GM18951 (cell line): ENCODE results near the gene LPAR1.
"Not testable (repeated sequence)": the region's sequence is repeated elsewhere in the genome, so short reads cannot be mapped to it uniquely, and the experiment has no call there.

Source experiments
- POLR2A ChIP-seq: IDR thresholded peaks from 4 replicates; pipeline ENCODE4 v1.6.1; 2011; ENCODE audit warnings: mild to moderate bottlenecking; ENCODE audit not compliant: insufficient read length, insufficient read depth; ENCODE audit errors: extremely low read depth
- in situ Hi-C: fragments of 300-500 bp; cut with MboI; formaldehyde crosslinking; loops from one replicate; pipeline ENCODE4 v1.12.0; 2022; ENCODE audit warnings: low sequenced_read_pairs, mixed read lengths, inconsistent platforms; ENCODE audit not compliant: unreplicated experiment

The LPAR1 gene

GRCh38 chr9:110837401-110838005 lies 200.8 kb downstream of the LPAR1 start:
- no peak for TF ChIP-seq POLR2A
- in situ Hi-C loops = no loop called here

DNA sequence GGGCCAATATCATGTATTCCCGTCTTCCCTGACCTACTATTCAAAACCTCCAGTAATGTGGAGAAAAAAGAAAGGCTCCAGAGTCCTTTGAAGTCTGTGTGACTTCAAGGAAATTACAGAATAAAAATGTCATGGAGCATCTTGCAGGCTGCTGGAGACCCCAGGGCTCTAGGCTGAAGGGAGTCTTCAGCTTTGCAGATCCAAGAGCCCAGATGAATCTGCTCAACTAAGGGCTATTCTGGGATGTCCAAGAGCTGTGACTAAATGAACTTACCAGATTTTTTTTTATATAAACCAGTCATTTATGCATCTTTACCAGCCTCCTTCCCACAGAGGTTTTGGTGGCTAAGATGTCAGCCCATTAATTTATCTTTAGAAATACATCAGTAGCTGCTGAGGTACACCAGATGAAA lies 202.4 kb downstream of the LPAR1 start:
- no peak for TF ChIP-seq POLR2A

DNA sequence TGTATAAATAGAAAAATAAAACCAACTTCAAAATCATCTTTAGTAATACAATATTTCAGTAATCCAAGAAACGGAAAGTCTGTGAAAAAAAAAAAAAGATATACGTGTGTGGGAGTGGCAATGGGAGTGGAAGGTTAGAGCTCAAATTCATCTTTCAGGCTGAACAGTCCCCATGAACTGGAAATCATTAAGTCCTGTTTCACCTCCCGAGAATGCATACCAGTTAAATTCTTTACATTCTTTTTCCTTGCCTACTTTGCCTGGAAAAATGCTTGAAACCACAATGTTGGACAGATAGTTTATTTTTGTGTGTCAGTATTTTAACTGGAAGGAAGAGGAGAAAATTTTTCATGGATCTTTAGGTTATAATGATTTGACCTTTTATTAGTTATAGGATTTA lies 202.9 kb downstream of the LPAR1 start:
- TF ChIP-seq POLR2A = no peak
- in situ Hi-C loops = no loop called here

More for the DNA sequence above, 202.4 kb downstream of the LPAR1 start:
- in situ Hi-C loops = no loop called here

- TF ChIP-seq POLR2A = no peak
- in situ Hi-C loops = no loop called here
Observed at GRCh38 chr9:110832926-110833325, 205.3 kb downstream of the LPAR1 start.

GRCh38 chr9:110830495-110830894 lies 207.8 kb downstream of the LPAR1 start:
- in situ Hi-C loops = no loop called here
- TF ChIP-seq POLR2A = no peak

GRCh38 chr9:110828264-110828663 lies 210.0 kb downstream of the LPAR1 start:
- in situ Hi-C loops = no loop called here
- no peak for TF ChIP-seq POLR2A

DNA sequence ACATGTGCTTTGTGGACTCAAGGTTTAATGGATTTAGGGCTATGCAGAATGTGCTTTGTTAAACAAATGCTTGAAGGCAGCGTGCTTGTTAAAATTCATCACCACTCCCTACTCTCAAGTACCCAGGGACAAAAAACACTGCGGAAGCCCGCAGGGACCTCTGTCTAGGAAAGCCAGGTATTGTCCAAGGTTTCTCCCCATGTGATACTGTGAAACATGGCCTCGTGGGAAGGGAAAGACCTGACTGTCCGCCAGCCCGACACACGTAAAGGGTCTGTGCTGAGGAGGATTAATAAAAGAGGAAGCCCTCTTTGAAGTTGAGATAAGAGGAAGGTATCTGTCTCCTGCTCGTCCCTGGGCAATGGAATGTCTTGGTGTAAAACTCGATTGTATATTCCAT lies 211.9 kb downstream of the LPAR1 start:
- in situ Hi-C loops = not testable (repeated sequence)

GRCh38 chr9:110825950-110826349 lies 212.3 kb downstream of the LPAR1 start:
- in situ Hi-C loops = no loop called here
- TF ChIP-seq POLR2A = no peak

DNA sequence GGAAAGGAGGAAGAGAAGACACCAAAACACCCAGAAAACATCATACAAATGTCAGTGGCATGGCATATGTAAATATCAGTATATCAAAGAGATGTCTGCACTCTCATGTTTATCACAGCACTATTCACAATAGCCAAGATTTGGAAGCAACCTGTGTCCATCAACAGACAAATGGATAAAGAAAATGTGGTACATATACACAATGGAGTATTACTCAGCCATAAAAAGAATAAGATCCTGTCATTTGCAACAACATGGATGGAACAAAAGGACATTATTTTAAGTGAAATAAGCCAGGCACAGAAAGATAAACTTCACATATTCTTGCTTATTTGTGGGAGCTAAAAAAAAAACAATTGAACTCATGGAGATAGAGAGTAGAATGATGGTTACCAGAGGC lies 213.1 kb downstream of the LPAR1 start:
- in situ Hi-C loops = not testable (repeated sequence)
